Thyroid gland (tissue), 4 donors: ENCODE data around the gene FHIT. TPM values are rescaled to one million over a fixed set of nuclear protein-coding genes. Genes with fewer than 3 reads are reported as not detected.

Experiments used
- DNase-seq, 2 donors: peaks; one replicate each; pipeline ENCODE4 v3.0.0-alpha.2; 2019
- H3K27ac ChIP-seq, 3 donors: fragments of 200-600 bp; sonication (generic); 1 replicate in 2 of 3; 2 replicates in 1 of 3; pipeline ENCODE4 v1.5.1; 2016 to 2019; ENCODE audit warnings: mild to moderate bottlenecking in 1 of 3, moderate library complexity in 1 of 3
- H3K27me3 ChIP-seq: fragments of 200-600 bp; sonication (generic); one replicate; pipeline ENCODE4 v1.5.1; 2019
- H3K36me3 ChIP-seq, 2 donors: fragments of 200-600 bp; sonication (generic); one replicate each; pipeline ENCODE4 v1.5.1; 2016 to 2019
- H3K4me1 ChIP-seq, 2 donors: fragments of 200-600 bp; sonication (generic); one replicate each; pipeline ENCODE4 v1.5.1; 2017 to 2019
- H3K4me3 ChIP-seq, 3 donors: fragments of 200-600 bp; sonication (generic); replicated peaks in 1 of 3; 1 replicate in 2 of 3; 2 replicates in 1 of 3; pipeline ENCODE4 v1.5.1; 2016; ENCODE audit warnings: mild to moderate bottlenecking in 1 of 3
- H3K9me3 ChIP-seq: fragments of 200-600 bp; sonication (generic); one replicate; pipeline ENCODE4 v1.5.1; 2017
- CTCF ChIP-seq, 6 experiments: fragments of 200-600 bp in 3 of 6; fragments of 450-650 bp in 3 of 6; sonication (generic) in 3 of 6; IDR thresholded peaks; one replicate each; pipeline ENCODE4 v1.5.1; 2016 to 2019; ENCODE audit warnings: antibody characterized with exemption in 6 of 6, mild to moderate bottlenecking in 2 of 6, inconsistent platforms in 1 of 6, moderate library complexity in 1 of 6
- POLR2A ChIP-seq, 2 donors: fragments of 450-650 bp; IDR thresholded peaks; one replicate each; pipeline ENCODE4 v1.6.1; 2017; ENCODE audit warnings: antibody characterized with exemption in 2 of 2, mild to moderate bottlenecking in 2 of 2, moderate library complexity in 1 of 2
- WGBS, 2 donors: methylation state at CpG; one replicate each; pipeline ENCODE4 v1.1.5; 2017; 5-methylcytosine and 5-hydroxymethylcytosine counted together
- intact Hi-C: fragments of 100-400 bp; cut with DNase I; formaldehyde crosslinking; loops from one replicate; pipeline ENCODE4 v1.15.1; 2023
- total RNA-seq, 4 donors: library from RNA; depleted of rRNA; stranded (reverse); fragments of >200 nt; gene quantifications; one replicate each; pipeline ENCODE4 v1.2.3, GENCODE V29; 2016

The FHIT gene
- total RNA-seq, 4 donors from 2014 or later: 12.2 to 18.9 (median 16.2) TPM

GRCh38 chr3:60919296-60919695 lies 332.0 kb downstream of the FHIT start:
- WGBS, 2 donors: 90 to 93% methylated on average over 2 of the region's 2 CpGs
- DNase-seq: no peak
- intact Hi-C loops: no loop called here
- no peak overlapping the region for H3K4me3 ChIP-seq
- no peaks in the 10 kb centered on the region for H3K9me3 ChIP-seq
- H3K27ac ChIP-seq: no peak overlapping the region
- TF ChIP-seq POLR2A (IDR thresholded peaks at IDR 0.05): no peak
- no peak for TF ChIP-seq CTCF (IDR thresholded peaks at IDR 0.05)
- no peaks in the 10 kb centered on the region for H3K27me3 ChIP-seq
- no peaks in the 10 kb centered on the region for H3K36me3 ChIP-seq
- H3K4me1 ChIP-seq: no peaks in the 10 kb centered on the region

- H3K9me3 ChIP-seq: no peaks in the 10 kb centered on the region
- no peaks in the 10 kb centered on the region for H3K36me3 ChIP-seq
- no peak for TF ChIP-seq POLR2A (IDR thresholded peaks at IDR 0.05)
- TF ChIP-seq CTCF (IDR thresholded peaks at IDR 0.05): no peak
- peak; percentile 28 to 55 for DNase-seq
- 48 to 79% methylated on average over 1 of the region's 1 CpG for WGBS, 2 donors
- H3K27ac ChIP-seq: no peak overlapping the region
- intact Hi-C loops: no loop called here
- no peaks in the 10 kb centered on the region for H3K27me3 ChIP-seq
- no peaks in the 10 kb centered on the region for H3K4me1 ChIP-seq
- no peak overlapping the region for H3K4me3 ChIP-seq
Observed at GRCh38 chr3:60917141-60917540, 334.1 kb downstream of the FHIT start.

GRCh38 chr3:60916546-60916945 lies 334.7 kb downstream of the FHIT start:
- Histone ChIP-seq H3K36me3 (no peaks in the 10 kb centered on the region), H3K4me1 (no peaks in the 10 kb centered on the region), H3K27ac (no peak overlapping the region), H3K9me3 (no peaks in the 10 kb centered on the region), H3K27me3 (no peaks in the 10 kb centered on the region), H3K4me3 (no peak overlapping the region)
- intact Hi-C loops: no loop called here
- TF ChIP-seq POLR2A (IDR thresholded peaks at IDR 0.05) (no peak), CTCF (IDR thresholded peaks at IDR 0.05) (no peak)
- WGBS, 2 donors: 79 to 82% methylated on average over 4 of the region's 4 CpGs
- no peak for DNase-seq

DNA sequence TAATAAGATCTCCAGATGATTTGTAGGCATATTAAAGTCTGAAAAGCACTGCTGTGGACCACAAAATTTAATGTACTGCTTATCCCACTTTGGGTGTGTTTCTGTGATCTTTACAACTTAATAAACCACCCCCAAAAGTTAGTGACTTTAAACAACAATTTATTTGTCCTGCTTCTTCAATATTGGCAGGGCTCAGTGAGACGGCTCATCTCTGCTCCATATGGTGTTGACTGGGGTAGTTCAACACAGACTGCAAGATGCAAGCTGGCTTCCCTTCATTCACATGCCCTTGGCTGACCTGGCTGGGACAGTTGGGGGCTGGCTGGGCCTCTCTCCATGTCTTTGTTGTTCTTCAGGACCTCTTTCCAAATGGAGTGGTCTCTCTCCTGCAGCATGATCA lies 337.8 kb downstream of the FHIT start:
- Histone ChIP-seq H3K4me1 (no peaks in the 10 kb centered on the region), H3K36me3 (no peaks in the 10 kb centered on the region), H3K27me3 (no peaks in the 10 kb centered on the region), H3K4me3 (no peak overlapping the region), H3K27ac (no peak overlapping the region), H3K9me3 (no peaks in the 10 kb centered on the region)
- intact Hi-C loops: no loop called here
- WGBS, 2 donors: 96 to 100% methylated on average over 1 of the region's 1 CpG
- no peak for DNase-seq
- no peak for TF ChIP-seq POLR2A (IDR thresholded peaks at IDR 0.05)
- TF ChIP-seq CTCF (IDR thresholded peaks at IDR 0.05): no peak

- TF ChIP-seq POLR2A (IDR thresholded peaks at IDR 0.05): no peak
- no peak for TF ChIP-seq CTCF (IDR thresholded peaks at IDR 0.05)
- no peak for DNase-seq
- no peak overlapping the region for H3K27ac ChIP-seq
- no peaks in the 10 kb centered on the region for H3K4me1 ChIP-seq
- no peaks in the 10 kb centered on the region for H3K36me3 ChIP-seq
- WGBS, 2 donors: 52 to 60% methylated on average over 1 of the region's 1 CpG
- intact Hi-C loops: no loop called here
- no peaks in the 10 kb centered on the region for H3K27me3 ChIP-seq
- H3K4me3 ChIP-seq: no peak overlapping the region
- no peaks in the 10 kb centered on the region for H3K9me3 ChIP-seq
Observed at GRCh38 chr3:60912876-60913275, 338.4 kb downstream of the FHIT start.
